ENCODE results near the gene SLC4A9. TPM values are rescaled to one million over a fixed set of nuclear protein-coding genes. Genes with fewer than 3 reads are reported as not detected.

SLC4A9 gene
- total RNA-seq = under 1 TPM; 0.17 to 0.31 TPM

- ATAC-seq (ENCODE audit: low read depth) (no peak), DNase-seq (no peak)
- no peaks in the 10 kb centered on the region for H3K9me3 Mint-ChIP-seq
- peaks cover 3% of the 10 kb centered on the region for H3K27me3 Mint-ChIP-seq
- H3K4me3 Mint-ChIP-seq = no peak within 1 kb of the TSS
- H3K27ac Mint-ChIP-seq = no peak within 1 kb of the TSS
- H3K36me3 Mint-ChIP-seq = no peaks in the 10 kb centered on the region
- peaks cover 12% of the 10 kb centered on the region for H3K4me1 Mint-ChIP-seq
- POLR2A ChIA-PET = no interaction called here
These were observed at the start of gene SLC4A9 for GRCh38 chr5:140360101-140360500. SLC4A9 (plus strand) TSS chr5:140360194; CDS start chr5:140360237, 43 bp downstream.

DNA sequence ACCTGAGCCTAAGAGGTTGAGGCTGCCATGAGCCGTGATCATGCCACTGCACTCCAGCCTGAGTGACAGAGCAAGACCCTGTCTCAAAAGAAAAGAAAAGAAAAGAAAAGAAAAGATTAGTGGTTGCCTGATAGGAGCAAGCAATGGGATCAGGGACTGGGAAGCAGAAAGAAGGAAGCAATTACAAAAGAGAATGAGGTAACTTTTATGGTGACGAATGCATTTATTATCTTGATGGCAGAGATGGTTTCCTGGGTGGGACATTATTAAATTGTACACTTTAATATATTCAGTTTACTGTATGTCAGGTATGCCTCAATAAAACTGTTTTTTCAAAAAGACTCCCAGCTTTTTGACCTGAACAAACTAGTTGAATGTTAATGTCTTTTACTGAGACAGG lies 49.6 kb upstream of the SLC4A9 start:
- Mint-ChIP-seq H3K4me1 (peaks cover 13% of the 10 kb centered on the region), H3K27ac (no peak overlapping the region), H3K27me3 (peaks cover 20% of the 10 kb centered on the region), H3K4me3 (no peak overlapping the region), H3K9me3 (no peaks in the 10 kb centered on the region), H3K36me3 (no peaks in the 10 kb centered on the region)
- DNase-seq = no peak
- no peak for ATAC-seq (ENCODE audit: low read depth)
- POLR2A ChIA-PET = no interaction called here

- no peak overlapping the region for H3K4me3 Mint-ChIP-seq
- POLR2A ChIA-PET = no interaction called here
- DNase-seq (no peak), ATAC-seq (ENCODE audit: low read depth) (no peak)
- H3K36me3 Mint-ChIP-seq = no peaks in the 10 kb centered on the region
- peaks cover 19% of the 10 kb centered on the region for H3K27me3 Mint-ChIP-seq
- H3K9me3 Mint-ChIP-seq = no peaks in the 10 kb centered on the region
- H3K4me1 Mint-ChIP-seq = peaks cover 13% of the 10 kb centered on the region
- H3K27ac Mint-ChIP-seq = no peak overlapping the region
These were observed 49.0 kb upstream of the SLC4A9 start for GRCh38 chr5:140311011-140311467.

DNA sequence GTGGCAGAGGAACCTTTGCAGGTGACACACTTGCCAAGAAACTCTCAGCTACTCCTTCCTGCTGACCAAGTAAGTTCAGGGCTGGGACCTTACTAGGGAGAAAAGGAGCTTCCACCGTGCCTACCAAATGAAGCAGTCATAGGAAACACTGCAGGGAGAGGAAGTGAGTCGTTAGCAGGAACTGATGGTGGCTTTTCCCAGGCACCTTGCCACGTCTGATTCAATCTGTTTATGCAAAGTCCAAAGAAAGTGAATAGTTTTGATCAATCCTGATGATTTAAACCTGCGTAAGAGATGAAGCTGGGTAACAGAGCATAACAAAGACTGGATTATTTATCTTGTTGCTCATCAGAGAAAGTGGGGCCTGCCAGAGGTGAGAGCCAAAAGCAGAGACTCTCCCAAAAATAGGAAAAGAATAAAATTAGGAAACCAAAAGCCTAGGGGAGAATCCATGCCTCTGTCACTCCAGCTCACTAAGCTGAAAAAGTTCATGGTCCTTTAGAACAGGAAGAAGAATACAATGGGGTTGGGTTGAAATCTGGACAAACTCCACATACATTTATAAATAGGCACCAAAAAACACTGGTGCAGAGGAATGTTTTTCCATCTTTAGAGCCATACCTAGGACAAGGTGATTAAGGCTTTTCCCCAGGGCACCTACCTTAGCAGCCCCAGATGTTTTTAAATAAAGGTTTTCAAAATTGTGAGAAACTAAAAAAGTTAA lies 47.8 kb upstream of the SLC4A9 start:
- POLR2A ChIA-PET = no interaction called here
- Mint-ChIP-seq H3K27ac (no peak overlapping the region), H3K4me3 (peak overlapping the region; percentile 14), H3K27me3 (peaks cover 15% of the 10 kb centered on the region), H3K36me3 (no peaks in the 10 kb centered on the region), H3K9me3 (no peaks in the 10 kb centered on the region), H3K4me1 (peaks cover 13% of the 10 kb centered on the region)
- ATAC-seq (ENCODE audit: low read depth) (no peak), DNase-seq (no peak)

GRCh38 chr5:140312791-140313189 lies 47.2 kb upstream of the SLC4A9 start:
- ATAC-seq (ENCODE audit: low read depth) = no peak
- no peak for DNase-seq
- H3K4me3 Mint-ChIP-seq = no peak overlapping the region
- peaks cover 13% of the 10 kb centered on the region for H3K4me1 Mint-ChIP-seq
- POLR2A ChIA-PET = no interaction called here
- peaks cover 15% of the 10 kb centered on the region for H3K27me3 Mint-ChIP-seq
- H3K27ac Mint-ChIP-seq = no peak overlapping the region
- no peaks in the 10 kb centered on the region for H3K36me3 Mint-ChIP-seq
- H3K9me3 Mint-ChIP-seq = no peaks in the 10 kb centered on the region

DNA sequence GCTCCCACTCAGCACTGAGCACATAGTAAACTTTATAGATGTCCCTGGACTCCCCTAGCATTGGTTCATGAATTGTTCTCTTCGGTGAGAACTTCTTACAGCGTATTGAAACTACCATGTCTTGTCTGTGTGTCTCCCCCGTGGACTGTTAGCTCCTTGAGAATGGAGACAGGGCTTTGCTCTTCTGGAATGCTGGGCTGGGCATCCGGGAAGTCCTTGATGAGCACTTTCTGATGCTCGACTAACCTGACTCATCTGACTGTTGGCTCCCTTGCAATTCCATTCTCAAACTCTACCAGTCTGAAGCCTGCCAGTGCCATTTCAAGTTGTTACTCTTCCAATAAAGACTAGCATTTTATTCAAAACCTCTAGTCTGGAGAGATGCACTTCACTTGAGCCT lies 42.1 kb upstream of the SLC4A9 start:
- H3K27me3 Mint-ChIP-seq = peaks cover 7% of the 10 kb centered on the region
- no peak overlapping the region for H3K27ac Mint-ChIP-seq
- H3K36me3 Mint-ChIP-seq = peaks cover 1% of the 10 kb centered on the region
- POLR2A ChIA-PET = no interaction called here
- H3K4me3 Mint-ChIP-seq = no peak overlapping the region
- DNase-seq = no peak
- peaks cover 13% of the 10 kb centered on the region for H3K4me1 Mint-ChIP-seq
- no peak for ATAC-seq (ENCODE audit: low read depth)
- H3K9me3 Mint-ChIP-seq = peaks cover 2% of the 10 kb centered on the region

DNA sequence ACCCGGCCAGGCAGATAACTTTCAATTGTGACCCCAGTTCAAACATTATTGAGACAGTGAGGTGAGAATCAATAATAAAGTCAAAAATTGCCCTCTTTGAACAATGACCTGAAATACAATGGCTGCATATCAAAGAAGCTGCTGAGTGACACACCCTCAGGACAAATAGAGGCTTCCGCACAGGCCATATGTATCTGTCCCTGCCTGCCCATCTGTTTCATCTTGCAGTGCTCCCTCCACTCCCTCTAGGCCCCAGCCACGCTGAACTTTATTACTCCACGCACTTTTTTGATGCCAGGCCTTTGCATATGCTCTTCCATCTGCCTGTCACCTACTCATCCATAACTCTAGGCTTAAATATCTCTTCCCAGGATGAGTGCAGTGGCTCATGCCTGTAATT lies 41.2 kb upstream of the SLC4A9 start:
- peaks cover 12% of the 10 kb centered on the region for H3K4me1 Mint-ChIP-seq
- ATAC-seq (ENCODE audit: low read depth) (no peak), DNase-seq (no peak)
- no peak overlapping the region for H3K4me3 Mint-ChIP-seq
- H3K36me3 Mint-ChIP-seq = peaks cover 1% of the 10 kb centered on the region
- peaks cover 2% of the 10 kb centered on the region for H3K9me3 Mint-ChIP-seq
- POLR2A ChIA-PET = no interaction called here
- no peak overlapping the region for H3K27ac Mint-ChIP-seq
- H3K27me3 Mint-ChIP-seq = peaks cover 6% of the 10 kb centered on the region

- ATAC-seq (ENCODE audit: low read depth) (no peak), DNase-seq (no peak)
- peaks cover 1% of the 10 kb centered on the region for H3K36me3 Mint-ChIP-seq
- H3K27me3 Mint-ChIP-seq = peaks cover 6% of the 10 kb centered on the region
- H3K4me3 Mint-ChIP-seq = no peak overlapping the region
- peaks cover 2% of the 10 kb centered on the region for H3K9me3 Mint-ChIP-seq
- H3K27ac Mint-ChIP-seq = no peak overlapping the region
- peaks cover 12% of the 10 kb centered on the region for H3K4me1 Mint-ChIP-seq
- POLR2A ChIA-PET = no interaction called here
These were observed 40.2 kb upstream of the SLC4A9 start for GRCh38 chr5:140319833-140320232.

DNA sequence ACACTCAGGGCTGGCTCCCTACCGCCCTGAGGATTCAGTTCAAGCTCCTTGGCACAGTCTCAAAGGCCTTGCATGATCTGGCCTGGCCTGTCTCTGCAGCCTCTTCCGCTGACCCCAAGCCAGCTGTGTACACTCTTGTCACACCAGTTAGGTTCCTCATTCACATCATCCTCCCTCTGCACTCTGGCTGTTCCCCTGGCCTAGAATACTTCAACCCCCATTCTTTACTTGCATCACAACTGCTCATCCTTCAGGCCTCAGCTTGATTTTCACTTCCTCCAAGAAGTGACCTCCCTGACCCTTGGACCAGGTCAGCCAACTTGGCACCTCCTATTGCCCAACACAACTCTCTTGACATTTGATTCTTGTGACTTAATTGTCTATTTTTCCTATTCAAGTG lies 38.2 kb upstream of the SLC4A9 start:
- H3K27ac Mint-ChIP-seq = no peak overlapping the region
- POLR2A ChIA-PET = no interaction called here
- peaks cover 12% of the 10 kb centered on the region for H3K4me1 Mint-ChIP-seq
- ATAC-seq (ENCODE audit: low read depth) (no peak), DNase-seq (no peak)
- H3K27me3 Mint-ChIP-seq = peaks cover 7% of the 10 kb centered on the region
- H3K9me3 Mint-ChIP-seq = peaks cover 2% of the 10 kb centered on the region
- H3K4me3 Mint-ChIP-seq = no peak overlapping the region
- peaks cover 1% of the 10 kb centered on the region for H3K36me3 Mint-ChIP-seq

- peaks cover 1% of the 10 kb centered on the region for H3K36me3 Mint-ChIP-seq
- DNase-seq = no peak
- peaks cover 12% of the 10 kb centered on the region for H3K4me1 Mint-ChIP-seq
- POLR2A ChIA-PET = no interaction called here
- H3K27ac Mint-ChIP-seq = no peak overlapping the region
- H3K9me3 Mint-ChIP-seq = peaks cover 2% of the 10 kb centered on the region
- H3K4me3 Mint-ChIP-seq = no peak overlapping the region
- peaks cover 3% of the 10 kb centered on the region for H3K27me3 Mint-ChIP-seq
- ATAC-seq (ENCODE audit: low read depth) = no peak
These were observed 37.0 kb upstream of the SLC4A9 start for GRCh38 chr5:140322751-140323731.

DNA sequence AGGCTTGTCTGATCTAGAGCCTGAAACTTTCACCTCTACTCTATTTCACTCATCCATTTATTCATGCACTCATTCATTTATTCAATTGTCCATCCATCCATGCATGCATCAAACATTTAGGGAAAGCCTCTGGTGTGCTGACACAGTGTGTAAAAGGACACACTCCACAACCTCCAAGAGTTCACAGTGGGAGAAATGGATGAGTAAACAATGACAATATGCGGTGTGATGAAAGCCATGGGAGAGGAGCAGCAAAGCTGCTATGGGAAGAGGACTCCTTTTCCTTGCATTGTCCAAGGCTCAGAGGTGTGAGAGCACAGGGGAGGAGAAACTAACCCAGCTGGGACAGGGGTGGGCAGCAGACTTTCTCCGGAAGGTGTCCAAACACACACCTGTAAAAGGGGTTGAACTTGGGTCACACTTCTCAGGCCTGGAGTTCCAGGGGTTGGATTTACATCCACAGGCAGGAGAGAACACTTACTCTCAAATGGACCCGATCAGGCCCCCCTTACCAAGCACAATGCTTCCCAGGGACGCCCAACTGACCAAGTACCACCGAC lies 35.9 kb upstream of the SLC4A9 start:
- Mint-ChIP-seq H3K27me3 (peaks cover 5% of the 10 kb centered on the region), H3K27ac (no peak overlapping the region), H3K9me3 (peaks cover 2% of the 10 kb centered on the region), H3K4me3 (no peak overlapping the region), H3K36me3 (peaks cover 1% of the 10 kb centered on the region), H3K4me1 (peaks cover 9% of the 10 kb centered on the region)
- ATAC-seq (ENCODE audit: low read depth) = no peak
- DNase-seq = no peak
- POLR2A ChIA-PET = no interaction called here

DNA sequence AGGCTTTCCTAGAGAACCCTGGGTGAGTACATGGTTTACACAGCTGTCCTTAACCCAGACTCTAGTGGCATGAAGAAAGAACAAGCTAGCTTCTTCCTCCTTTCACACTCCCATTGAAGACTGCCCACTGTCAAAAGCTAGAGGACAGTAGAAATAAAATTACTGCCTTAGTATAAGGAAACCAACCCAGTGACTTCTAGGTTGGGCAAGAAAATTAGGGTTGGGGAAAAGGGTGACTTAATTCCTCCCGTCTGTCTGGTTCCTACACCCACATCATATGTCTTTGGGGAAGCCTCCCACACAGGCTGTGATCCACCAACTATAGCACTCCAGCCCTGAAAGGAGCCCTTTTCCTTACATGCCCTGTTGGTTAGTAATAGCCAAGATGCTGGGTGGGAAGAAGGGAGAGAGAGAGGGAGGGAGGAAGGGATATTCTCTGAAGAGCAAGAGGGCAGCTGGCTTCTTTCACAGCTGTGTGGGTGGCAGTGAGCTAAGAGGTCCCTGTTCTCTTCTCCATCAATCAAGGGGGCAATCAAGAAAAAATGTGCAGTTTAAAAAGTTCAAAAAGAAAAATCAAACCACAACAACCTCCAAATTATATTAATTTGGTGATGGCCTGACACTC lies 35.3 kb upstream of the SLC4A9 start:
- Mint-ChIP-seq H3K4me1 (peaks cover 5% of the 10 kb centered on the region), H3K27ac (no peak overlapping the region)

DNA sequence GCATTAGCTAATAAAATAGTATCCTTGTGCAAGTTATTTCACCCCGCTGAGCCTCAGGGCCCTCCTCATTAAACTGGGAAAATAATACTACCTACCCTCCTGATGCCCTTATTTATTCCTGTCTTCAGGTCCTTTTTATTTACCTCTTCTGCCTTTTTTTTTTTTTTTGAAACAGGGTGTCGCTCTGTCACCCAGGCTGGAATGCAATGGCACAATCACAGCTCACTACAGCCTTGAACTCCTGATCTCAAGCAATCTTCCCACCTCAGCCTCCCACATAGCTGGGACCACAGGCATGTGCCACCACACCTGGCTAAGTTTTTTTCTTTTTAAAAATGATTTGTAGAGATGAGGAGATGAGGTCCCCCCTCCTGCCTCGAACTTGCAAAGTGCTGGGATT lies 34.5 kb upstream of the SLC4A9 start:
- peaks cover 3% of the 10 kb centered on the region for H3K4me1 Mint-ChIP-seq
- ATAC-seq (ENCODE audit: low read depth) = no peak

More for the DNA sequence above, 35.3 kb upstream of the SLC4A9 start:
- ATAC-seq (ENCODE audit: low read depth) (no peak), DNase-seq (no peak)
- Mint-ChIP-seq H3K27me3 (peaks cover 9% of the 10 kb centered on the region), H3K36me3 (peaks cover 1% of the 10 kb centered on the region), H3K4me3 (no peak overlapping the region), H3K9me3 (peaks cover 2% of the 10 kb centered on the region)
- POLR2A ChIA-PET = no interaction called here

More for the DNA sequence above, 34.5 kb upstream of the SLC4A9 start:
- Mint-ChIP-seq H3K27ac (no peak overlapping the region), H3K27me3 (peaks cover 9% of the 10 kb centered on the region), H3K4me3 (no peak overlapping the region), H3K36me3 (peaks cover 1% of the 10 kb centered on the region), H3K9me3 (peaks cover 2% of the 10 kb centered on the region)
- POLR2A ChIA-PET = no interaction called here
- no peak for DNase-seq

All from activated naive CD8-positive, alpha-beta T cell treated with anti-CD3 and anti-CD28 coated beads, Interleukin-2, amount 10 ng/mL, durations not matched to agents 7 days and 5 days (primary cell).